CD14-positive monocyte (primary cell): ENCODE measurements around the gene LRRC7. TPM values are rescaled to one million over a fixed set of nuclear protein-coding genes. Genes with fewer than 3 reads are reported as not detected.
"Not testable (repeated sequence)": the region's sequence is repeated elsewhere in the genome, so short reads cannot be mapped to it uniquely, and the experiment has no call there.

ENCODE experiments used
- DNase-seq, 3 donors: peaks; one replicate each; pipeline ENCODE4 v3.0.0-alpha.2; 2011 to 2022
- H2AFZ ChIP-seq: 2 replicates; pipeline ENCODE4 v1.6.0; 2012; ENCODE audit warnings: mild to moderate bottlenecking, low read depth, low read length, inconsistent platforms; ENCODE audit not compliant: insufficient read depth, poor library complexity, severe bottlenecking
- H3K27ac ChIP-seq, 2 donors: 1 replicate in 1 of 2; 2 replicates in 1 of 2; pipeline ENCODE4 v1.5.1; 2012 to 2013; ENCODE audit warnings: low read length in 2 of 2, control low read depth in 1 of 2, inconsistent platforms in 1 of 2, low read depth in 1 of 2, mild to moderate bottlenecking in 1 of 2
- H3K27me3 ChIP-seq, 2 donors: one replicate each; pipeline versions ENCODE4 v1.6.0 to v1.6.1; 2011 to 2013; ENCODE audit warnings: low read length in 2 of 2; ENCODE audit not compliant: control insufficient read depth in 2 of 2, insufficient read depth in 2 of 2
- H3K36me3 ChIP-seq, 2 donors: replicated peaks in 1 of 2; 1 replicate in 1 of 2; 2 replicates in 1 of 2; pipeline versions ENCODE4 v1.5.1 to v1.6.1; 2012 to 2013; ENCODE audit warnings: low read length in 2 of 2, control low read depth in 1 of 2, inconsistent platforms in 1 of 2, mild to moderate bottlenecking in 1 of 2; ENCODE audit not compliant: insufficient read depth in 2 of 2, control insufficient read depth in 1 of 2
- H3K4me1 ChIP-seq, 2 donors: 1 replicate in 1 of 2; 2 replicates in 1 of 2; pipeline versions ENCODE4 v1.5.1 to v1.6.1; 2012 to 2013; ENCODE audit warnings: low read length in 2 of 2, control low read depth in 1 of 2, inconsistent platforms in 1 of 2, mild to moderate bottlenecking in 1 of 2, moderate library complexity in 1 of 2; ENCODE audit not compliant: insufficient read depth in 2 of 2, control insufficient read depth in 1 of 2
- H3K4me2 ChIP-seq: replicated peaks from 2 replicates; pipeline ENCODE3; 2012; ENCODE audit warnings: low read length, moderate library complexity, mild to moderate bottlenecking; ENCODE audit not compliant: poor library complexity, severe bottlenecking; ENCODE audit errors: extremely low read depth
- H3K4me3 ChIP-seq, 3 experiments: fragments of 200-600 bp in 1 of 3; sonication (generic) in 1 of 3; replicated peaks in 1 of 3; 1 replicate in 2 of 3; 2 replicates in 1 of 3; pipeline ENCODE4 v1.5.1; 2011 to 2013; ENCODE audit warnings: low read length in 3 of 3, mild to moderate bottlenecking in 3 of 3, control low read depth in 2 of 3, low read depth in 2 of 3, inconsistent platforms in 1 of 3, moderate library complexity in 1 of 3
- H3K79me2 ChIP-seq: 2 replicates; pipeline ENCODE4 v1.6.0; 2012; ENCODE audit warnings: mild to moderate bottlenecking, control low read depth, inconsistent platforms, low read length, moderate library complexity; ENCODE audit not compliant: insufficient read depth
- H3K9ac ChIP-seq: 2 replicates; pipeline ENCODE4 v1.6.0; 2017; ENCODE audit warnings: low read length, mild to moderate bottlenecking; ENCODE audit not compliant: insufficient read depth, poor library complexity, severe bottlenecking
- H3K9me3 ChIP-seq, 2 donors: replicated peaks in 1 of 2; 1 replicate in 1 of 2; 2 replicates in 1 of 2; pipeline versions ENCODE4 v1.5.1 to v1.6.1; 2012 to 2013; ENCODE audit warnings: low read length in 2 of 2, control low read depth in 1 of 2; ENCODE audit not compliant: control insufficient read depth in 1 of 2, insufficient read depth in 1 of 2
- H4K20me1 ChIP-seq: 2 replicates; pipeline ENCODE4 v1.6.0; 2012; ENCODE audit warnings: mild to moderate bottlenecking, low read length, control low read depth, moderate library complexity; ENCODE audit not compliant: insufficient read depth
- H3K27ac Mint-ChIP-seq, 7 donors: one replicate each; pipeline ENCODE4 v1.8.0; 2020; ENCODE audit warnings: mild to moderate bottlenecking in 7 of 7, mixed read lengths in 7 of 7, moderate library complexity in 6 of 7, inconsistent platforms in 2 of 7
- H3K27me3 Mint-ChIP-seq, 3 donors: one replicate each; pipeline ENCODE4 v1.8.0; 2021 to 2022; ENCODE audit warnings: low read depth in 3 of 3, mild to moderate bottlenecking in 3 of 3, mixed read lengths in 3 of 3, moderate library complexity in 3 of 3, inconsistent platforms in 1 of 3
- H3K36me3 Mint-ChIP-seq, 2 donors: one replicate each; pipeline ENCODE4 v1.8.0; 2020; ENCODE audit warnings: mixed read lengths in 2 of 2, inconsistent platforms in 1 of 2, mild to moderate bottlenecking in 1 of 2
- H3K4me1 Mint-ChIP-seq: one replicate; pipeline ENCODE4 v1.8.0; 2020; ENCODE audit warnings: mild to moderate bottlenecking, mixed read lengths
- H3K4me3 Mint-ChIP-seq, 2 donors: one replicate each; pipeline ENCODE4 v1.8.0; 2020; ENCODE audit warnings: mild to moderate bottlenecking in 2 of 2, mixed read lengths in 2 of 2, moderate library complexity in 1 of 2
- H3K9me3 Mint-ChIP-seq, 7 donors: one replicate each; pipeline ENCODE4 v1.8.0; 2020 to 2022; ENCODE audit warnings: mixed read lengths in 7 of 7, mild to moderate bottlenecking in 6 of 7, moderate library complexity in 6 of 7, inconsistent platforms in 2 of 7
- WGBS: methylation state at CpG from one replicate; pipeline ENCODE4 v1.1.5; 2013; ENCODE audit warnings: missing lambda C conversion rate; ENCODE audit not compliant: insufficient coverage; 5-methylcytosine and 5-hydroxymethylcytosine counted together
- intact Hi-C, 2 donors: fragments of 100-400 bp; cut with micrococcal nuclease; formaldehyde crosslinking; loops; one replicate each; pipeline versions ENCODE4 v1.15.0 to v1.15.1; 2023
- polyA plus RNA-seq, 3 donors: library from polyadenylated mRNA; depleted of rRNA in 1 of 3; unstranded in 2 of 3; stranded (reverse) in 1 of 3; fragments of 300-500 nt in 2 of 3; fragments of >200 nt in 1 of 3; fragmentation: Illumina TruSeq in 2 of 3; gene quantifications; 1 replicate in 2 of 3; 2 replicates in 1 of 3; pipeline ENCODE4 v1.2.3, GENCODE V29; 2012 to 2021
- TF ChIP-seq, protein P1 (sequence below): fragments of 200-600 bp; IDR thresholded peaks from one replicate; pipeline ENCODE4 v1.8.0; 2022; ENCODE audit warnings: antibody characterized with exemption, mild to moderate bottlenecking

LRRC7 gene
- polyA plus RNA-seq, 3 donors: not detected

DNA sequence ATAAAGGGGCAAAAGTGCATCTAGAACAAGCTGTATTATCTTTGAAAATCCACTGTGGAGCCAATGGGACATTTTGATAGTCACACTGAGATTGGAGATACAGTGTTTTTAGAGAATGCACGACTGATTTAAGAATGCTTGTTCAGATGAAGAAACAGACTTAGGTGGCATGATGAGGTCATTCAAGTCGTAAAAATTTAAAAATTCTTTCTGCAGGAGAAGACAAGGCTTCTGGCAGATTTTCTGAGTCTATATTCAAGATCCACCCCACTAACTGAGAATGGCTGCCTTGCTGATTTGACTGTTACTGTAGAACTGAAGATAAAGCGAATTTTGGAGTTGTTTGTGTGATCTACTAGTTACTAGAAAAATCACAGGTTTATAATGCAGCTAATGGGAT is 310.6 kb downstream of the LRRC7 start:
- Histone ChIP-seq H3K27ac (no peak overlapping the region), H3K4me3 (no peak overlapping the region), H3K27me3 (no peaks in the 10 kb centered on the region), H3K4me2 (no peak overlapping the region), H3K4me1 (peaks cover 15% of the 10 kb centered on the region in 2 donors), H4K20me1 (no peaks in the 10 kb centered on the region), H3K36me3 (no peaks in the 10 kb centered on the region), H3K9me3 (no peaks in the 10 kb centered on the region), H3K9ac (no peak overlapping the region), H2AFZ (no peak overlapping the region), H3K79me2 (no peaks in the 10 kb centered on the region)
- H3K4me1 Mint-ChIP-seq: peaks cover 5% of the 10 kb centered on the region
- DNase-seq: no peak
- H3K27ac Mint-ChIP-seq: no peak overlapping the region
- H3K36me3 Mint-ChIP-seq: no peaks in the 10 kb centered on the region
- intact Hi-C loops: no loop called here
- peaks cover 0 to 5% (median 0%) of the 10 kb centered on the region in 7 donors for H3K9me3 Mint-ChIP-seq
- whole genome bisulfite sequencing: no CpG with 5 or more reads among the region's 3 CpGs
- H3K27me3 Mint-ChIP-seq: peaks cover 0 to 3% (median 2%) of the 10 kb centered on the region in 3 donors
- H3K4me3 Mint-ChIP-seq: no peak overlapping the region
- TF ChIP-seq, protein P1, sequence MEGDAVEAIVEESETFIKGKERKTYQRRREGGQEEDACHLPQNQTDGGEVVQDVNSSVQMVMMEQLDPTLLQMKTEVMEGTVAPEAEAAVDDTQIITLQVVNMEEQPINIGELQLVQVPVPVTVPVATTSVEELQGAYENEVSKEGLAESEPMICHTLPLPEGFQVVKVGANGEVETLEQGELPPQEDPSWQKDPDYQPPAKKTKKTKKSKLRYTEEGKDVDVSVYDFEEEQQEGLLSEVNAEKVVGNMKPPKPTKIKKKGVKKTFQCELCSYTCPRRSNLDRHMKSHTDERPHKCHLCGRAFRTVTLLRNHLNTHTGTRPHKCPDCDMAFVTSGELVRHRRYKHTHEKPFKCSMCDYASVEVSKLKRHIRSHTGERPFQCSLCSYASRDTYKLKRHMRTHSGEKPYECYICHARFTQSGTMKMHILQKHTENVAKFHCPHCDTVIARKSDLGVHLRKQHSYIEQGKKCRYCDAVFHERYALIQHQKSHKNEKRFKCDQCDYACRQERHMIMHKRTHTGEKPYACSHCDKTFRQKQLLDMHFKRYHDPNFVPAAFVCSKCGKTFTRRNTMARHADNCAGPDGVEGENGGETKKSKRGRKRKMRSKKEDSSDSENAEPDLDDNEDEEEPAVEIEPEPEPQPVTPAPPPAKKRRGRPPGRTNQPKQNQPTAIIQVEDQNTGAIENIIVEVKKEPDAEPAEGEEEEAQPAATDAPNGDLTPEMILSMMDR: no peak

DNA sequence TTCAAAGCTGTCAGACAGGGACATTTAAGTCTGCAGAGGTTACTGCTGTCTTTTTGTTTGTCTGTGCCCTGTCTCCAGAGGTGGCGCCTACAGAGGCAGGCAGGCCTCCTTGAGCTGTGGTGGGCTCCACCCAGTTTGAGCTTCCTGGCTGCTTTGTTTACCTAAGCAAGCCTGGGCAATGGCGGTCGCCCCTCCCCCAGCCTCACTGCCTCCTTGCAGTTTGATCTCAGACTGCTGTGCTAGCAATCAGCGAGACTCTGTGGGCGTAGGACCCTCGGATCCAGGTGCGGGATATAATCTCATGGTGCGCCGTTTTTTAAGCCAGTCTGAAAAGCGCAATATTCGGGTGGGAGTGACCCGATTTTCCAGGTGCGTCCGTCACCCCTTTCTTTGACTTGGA is 320.3 kb downstream of the LRRC7 start:
- peaks cover 4 to 22% (median 16%) of the 10 kb centered on the region in 7 donors for H3K9me3 Mint-ChIP-seq
- H3K4me3 Mint-ChIP-seq, H3K27ac ChIP-seq, H4K20me1 ChIP-seq, H3K36me3 Mint-ChIP-seq, H3K4me1 Mint-ChIP-seq, H3K4me1 ChIP-seq, H3K79me2 ChIP-seq, intact Hi-C loops, DNase-seq, H3K4me3 ChIP-seq, H2AFZ ChIP-seq, H3K27ac Mint-ChIP-seq, H3K4me2 ChIP-seq, H3K27me3 Mint-ChIP-seq, H3K9ac ChIP-seq, H3K27me3 ChIP-seq, H3K36me3 ChIP-seq: not testable (repeated sequence)
- peaks cover 12 to 26% of the 10 kb centered on the region in 2 donors for H3K9me3 ChIP-seq
- WGBS: 100% methylated on average over 4 of the region's 14 CpGs
